ENCODE results near the gene LYVE1. TPM values are rescaled to one million over a fixed set of nuclear protein-coding genes. Genes with fewer than 3 reads are reported as not detected.
A peak's percentile ranks its signal among the peaks of the same experiment; 100 is the strongest.

The LYVE1 gene
- total RNA-seq, 2 donors from 2014 or later, result not detected

- Histone ChIP-seq H3K4me3 (ENCODE audit: low read length) (no peak overlapping the region), H3K9me3 (ENCODE audit: control insufficient read depth, low read length) (peaks cover 4% of the 10 kb centered on the region), H3K36me3 (ENCODE audit: control insufficient read depth, insufficient read depth, low read length) (no peaks in the 10 kb centered on the region), H3K4me1 (ENCODE audit: control insufficient read depth, insufficient read depth, low read length) (no peaks in the 10 kb centered on the region), H3K27me3 (ENCODE audit: control insufficient read depth, insufficient read depth, low read length, poor library complexity, severe bottlenecking) (no peaks in the 10 kb centered on the region), H3K27ac (ENCODE audit: low read depth, low read length) (no peak overlapping the region), H3K9ac (ENCODE audit: extremely low read depth, low read length, poor library complexity, severe bottlenecking) (no peak overlapping the region)
- H3K27me3 Mint-ChIP-seq (ENCODE audit: insufficient read depth), result peaks cover 8% of the 10 kb centered on the region
- no peak for DNase-seq
- TF ChIP-seq, protein P1, sequence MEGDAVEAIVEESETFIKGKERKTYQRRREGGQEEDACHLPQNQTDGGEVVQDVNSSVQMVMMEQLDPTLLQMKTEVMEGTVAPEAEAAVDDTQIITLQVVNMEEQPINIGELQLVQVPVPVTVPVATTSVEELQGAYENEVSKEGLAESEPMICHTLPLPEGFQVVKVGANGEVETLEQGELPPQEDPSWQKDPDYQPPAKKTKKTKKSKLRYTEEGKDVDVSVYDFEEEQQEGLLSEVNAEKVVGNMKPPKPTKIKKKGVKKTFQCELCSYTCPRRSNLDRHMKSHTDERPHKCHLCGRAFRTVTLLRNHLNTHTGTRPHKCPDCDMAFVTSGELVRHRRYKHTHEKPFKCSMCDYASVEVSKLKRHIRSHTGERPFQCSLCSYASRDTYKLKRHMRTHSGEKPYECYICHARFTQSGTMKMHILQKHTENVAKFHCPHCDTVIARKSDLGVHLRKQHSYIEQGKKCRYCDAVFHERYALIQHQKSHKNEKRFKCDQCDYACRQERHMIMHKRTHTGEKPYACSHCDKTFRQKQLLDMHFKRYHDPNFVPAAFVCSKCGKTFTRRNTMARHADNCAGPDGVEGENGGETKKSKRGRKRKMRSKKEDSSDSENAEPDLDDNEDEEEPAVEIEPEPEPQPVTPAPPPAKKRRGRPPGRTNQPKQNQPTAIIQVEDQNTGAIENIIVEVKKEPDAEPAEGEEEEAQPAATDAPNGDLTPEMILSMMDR (conservative IDR thresholded peaks at IDR 0.05), result no peak
- WGBS, 2 experiments (ENCODE audit: insufficient coverage in 1 of 2, insufficient read length in 1 of 2), result 97 to 100% methylated on average over 1 to 14 of the region's 14 CpGs
- no peak overlapping the region for H3K27ac Mint-ChIP-seq
- no peaks in the 10 kb centered on the region for H3K36me3 Mint-ChIP-seq (ENCODE audit: low read depth)
- H3K4me3 Mint-ChIP-seq, result no peak overlapping the region
- H3K4me1 Mint-ChIP-seq, result no peaks in the 10 kb centered on the region
- H3K9me3 Mint-ChIP-seq, result peaks cover 1% of the 10 kb centered on the region
Observed at GRCh38 chr11:10543782-10544181, 24.7 kb downstream of the LYVE1 start.

- Histone ChIP-seq H3K4me1 (ENCODE audit: control insufficient read depth, insufficient read depth, low read length) (no peaks in the 10 kb centered on the region), H3K9me3 (ENCODE audit: control insufficient read depth, low read length) (peaks cover 4% of the 10 kb centered on the region), H3K9ac (ENCODE audit: extremely low read depth, low read length, poor library complexity, severe bottlenecking) (no peak overlapping the region), H3K4me3 (ENCODE audit: low read length) (no peak overlapping the region), H3K27me3 (ENCODE audit: control insufficient read depth, insufficient read depth, low read length, poor library complexity, severe bottlenecking) (no peaks in the 10 kb centered on the region), H3K27ac (ENCODE audit: low read depth, low read length) (no peak overlapping the region), H3K36me3 (ENCODE audit: control insufficient read depth, insufficient read depth, low read length) (no peaks in the 10 kb centered on the region)
- H3K36me3 Mint-ChIP-seq (ENCODE audit: low read depth), result no peaks in the 10 kb centered on the region
- WGBS, 2 experiments (ENCODE audit: insufficient coverage in 1 of 2, insufficient read length in 1 of 2), result 97 to 100% methylated on average over 2 to 3 of the region's 3 CpGs
- TF ChIP-seq, protein P1 (conservative IDR thresholded peaks at IDR 0.05), result no peak
- H3K27ac Mint-ChIP-seq, result no peak overlapping the region
- peaks cover 2% of the 10 kb centered on the region for H3K27me3 Mint-ChIP-seq (ENCODE audit: insufficient read depth)
- peaks cover 4% of the 10 kb centered on the region for H3K9me3 Mint-ChIP-seq
- DNase-seq, result no peak
- H3K4me1 Mint-ChIP-seq, result no peaks in the 10 kb centered on the region
- H3K4me3 Mint-ChIP-seq, result no peak overlapping the region
Observed at GRCh38 chr11:10542776-10543175, 25.7 kb downstream of the LYVE1 start.

DNA sequence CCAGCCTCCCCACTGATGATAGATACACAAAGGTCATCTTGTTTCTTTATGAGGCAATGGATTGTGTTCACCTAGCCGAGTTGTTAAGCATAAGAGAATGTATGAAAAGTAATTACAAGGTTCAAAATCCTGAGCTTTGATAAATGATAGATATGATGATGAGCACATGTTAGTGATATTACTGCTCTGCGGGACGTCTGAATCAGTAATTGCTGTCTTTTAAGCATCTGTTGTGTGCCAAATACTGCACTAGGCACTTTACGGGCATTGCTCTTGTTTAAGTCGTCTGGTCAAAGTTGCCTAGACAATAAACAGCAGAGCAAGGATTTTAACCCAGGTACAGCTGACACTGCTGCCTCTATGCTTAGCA lies 26.9 kb downstream of the LYVE1 start:
- Histone ChIP-seq H3K9me3 (ENCODE audit: control insufficient read depth, low read length) (peaks cover 4% of the 10 kb centered on the region), H3K4me3 (ENCODE audit: low read length) (peak overlapping the region; percentile 84), H3K36me3 (ENCODE audit: control insufficient read depth, insufficient read depth, low read length) (no peaks in the 10 kb centered on the region), H3K9ac (ENCODE audit: extremely low read depth, low read length, poor library complexity, severe bottlenecking) (no peak overlapping the region), H3K27ac (ENCODE audit: low read depth, low read length) (no peak overlapping the region), H3K4me1 (ENCODE audit: control insufficient read depth, insufficient read depth, low read length) (no peaks in the 10 kb centered on the region), H3K27me3 (ENCODE audit: control insufficient read depth, insufficient read depth, low read length, poor library complexity, severe bottlenecking) (no peaks in the 10 kb centered on the region)
- no peak for DNase-seq
- Mint-ChIP-seq H3K36me3 (ENCODE audit: low read depth) (no peaks in the 10 kb centered on the region), H3K27ac (peak overlapping the region; percentile 91), H3K27me3 (ENCODE audit: insufficient read depth) (peaks cover 2% of the 10 kb centered on the region), H3K9me3 (peaks cover 4% of the 10 kb centered on the region), H3K4me3 (peak overlapping the region; percentile 83), H3K4me1 (no peaks in the 10 kb centered on the region)
- 75 to 78% methylated on average over 5 of the region's 5 CpGs for WGBS, 2 experiments (ENCODE audit: insufficient coverage in 1 of 2, insufficient read length in 1 of 2)
- TF ChIP-seq, protein P1 (conservative IDR thresholded peaks at IDR 0.05), result no peak

Measured in endodermal cell (in vitro differentiated cells).